ENCODE results near the gene SDHAF2.

GRCh38 chr11:61482513-61482912 lies 52.6 kb downstream of the SDHAF2 start:
- TF ChIP-seq POLR2AphosphoS5 (IDR thresholded peaks at IDR 0.05; ENCODE audit: low read depth, low read length): no peak
- no peak for TF ChIP-seq POLR2A (IDR thresholded peaks at IDR 0.05; ENCODE audit: low read depth, low read length)
- no peak for TF ChIP-seq TAF1 (IDR thresholded peaks at IDR 0.05; ENCODE audit: low read depth, low read length)
- no peak for TF ChIP-seq POU2F2 (IDR thresholded peaks at IDR 0.05; ENCODE audit: low read depth, low read length)
- TF ChIP-seq SPI1 (IDR thresholded peaks at IDR 0.05; ENCODE audit: low read depth, low read length): no peak
- no peak for TF ChIP-seq PAX5 (IDR thresholded peaks at IDR 0.05; ENCODE audit: insufficient read depth, low read length, severe bottlenecking)

All from GM12891 (cell line).